Stimulated activated CD4-positive, alpha-beta T cell treated with anti-CD3 and anti-CD28 coated beads, Interleukin-4, amount 100 ng/mL, for 48 hours (primary cell): Measurements from ENCODE around the gene ST14.
"Not testable (repeated sequence)": the region's sequence is repeated elsewhere in the genome, so short reads cannot be mapped to it uniquely, and the experiment has no call there.

Experiments used
- DNase-seq, 2 donors: peaks; one replicate each; pipeline ENCODE4 v3.0.0-alpha.2; 2020; ENCODE audit warnings: low read depth in 2 of 2

ST14 gene

GRCh38 chr11:130163346-130164220, 4.0 kb downstream of the ST14 start:
- DNase-seq: no peak

DNA sequence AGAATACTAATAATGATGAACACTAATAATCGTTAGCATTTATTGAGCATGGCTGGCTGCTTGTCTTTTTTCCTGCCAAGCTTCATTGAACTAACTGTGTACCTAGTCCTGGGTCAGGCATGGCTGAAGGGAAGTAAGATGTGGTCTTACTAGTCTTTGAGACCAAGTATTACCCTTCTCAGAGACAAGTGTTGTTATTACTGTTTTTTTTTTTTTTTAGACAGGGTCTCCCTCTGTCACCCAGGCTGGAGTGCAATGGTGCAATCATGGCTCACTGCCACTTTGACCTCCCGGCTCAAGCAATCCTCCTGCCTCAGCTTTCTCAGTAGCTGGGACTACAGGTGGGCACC, 4.6 kb downstream of the ST14 start:
- DNase-seq: no peak

GRCh38 chr11:130165601-130166456, 6.2 kb downstream of the ST14 start:
- no peak for DNase-seq

DNA sequence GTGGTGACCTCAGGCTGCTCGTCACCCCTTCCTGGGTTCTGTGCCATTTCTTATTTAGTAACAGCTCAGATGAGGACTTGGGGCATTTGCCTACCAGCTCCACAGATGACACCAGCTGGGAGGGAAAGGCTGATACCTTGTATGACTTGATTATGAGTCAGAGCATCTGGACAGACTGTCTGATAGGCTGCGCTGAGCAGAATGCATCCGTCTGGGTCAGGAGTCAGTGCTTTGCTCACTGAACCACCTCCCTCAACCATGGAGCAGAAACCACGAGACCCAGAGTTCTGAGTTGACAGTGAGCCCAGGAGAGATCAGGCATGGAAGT, 6.8 kb downstream of the ST14 start:
- no peak for DNase-seq

DNA sequence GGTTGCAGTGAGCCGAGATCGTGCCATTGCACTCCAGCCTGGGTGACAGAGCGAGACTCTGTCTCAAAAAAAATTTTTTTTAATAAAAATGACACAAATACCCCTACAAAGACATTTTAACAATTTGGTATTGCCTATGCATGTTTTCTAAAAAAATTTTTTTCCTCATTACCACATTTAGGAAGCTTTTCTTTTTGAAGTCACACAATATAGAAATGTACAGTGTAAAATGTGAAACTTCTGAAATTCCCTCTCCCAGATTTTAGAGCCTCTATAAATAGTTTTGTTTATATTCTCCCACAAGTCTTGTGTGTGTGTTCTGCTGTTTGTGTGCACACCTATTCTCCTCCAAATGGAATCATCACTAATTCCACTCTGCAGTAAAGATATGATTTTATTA, 7.6 kb downstream of the ST14 start:
- DNase-seq: no peak

GRCh38 chr11:130168105-130168504, 8.5 kb downstream of the ST14 start:
- no peak for DNase-seq

GRCh38 chr11:130170345-130170744, 10.8 kb downstream of the ST14 start:
- DNase-seq: no peak

- no peak for DNase-seq
Observed at GRCh38 chr11:130171534-130171933, 12.0 kb downstream of the ST14 start.

GRCh38 chr11:130172001-130172400, 12.4 kb downstream of the ST14 start:
- not testable (repeated sequence) for DNase-seq

- DNase-seq: no peak
Observed at GRCh38 chr11:130174642-130175041, 15.1 kb downstream of the ST14 start.

DNA sequence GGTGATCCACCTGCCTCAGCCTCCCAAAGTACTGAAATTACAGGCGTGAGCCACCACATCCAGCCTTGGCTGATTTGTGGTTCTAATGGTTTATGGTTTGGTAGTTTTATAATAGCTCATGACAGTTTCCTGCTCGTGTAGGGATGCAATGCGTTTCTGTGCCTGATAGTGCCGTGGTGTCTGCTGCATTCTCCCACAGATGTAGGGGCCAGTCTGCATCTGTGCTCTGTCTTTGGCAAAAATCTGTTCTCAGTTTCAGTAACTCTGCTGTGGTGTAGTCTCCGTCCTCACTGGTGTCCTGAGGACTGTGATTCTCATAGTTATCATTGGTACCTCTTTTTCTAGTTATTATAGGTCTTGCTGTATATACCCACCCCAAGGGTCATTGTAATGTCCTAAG, 16.3 kb downstream of the ST14 start:
- no peak for DNase-seq

GRCh38 chr11:130177782-130178181, 18.2 kb downstream of the ST14 start:
- no peak for DNase-seq

DNA sequence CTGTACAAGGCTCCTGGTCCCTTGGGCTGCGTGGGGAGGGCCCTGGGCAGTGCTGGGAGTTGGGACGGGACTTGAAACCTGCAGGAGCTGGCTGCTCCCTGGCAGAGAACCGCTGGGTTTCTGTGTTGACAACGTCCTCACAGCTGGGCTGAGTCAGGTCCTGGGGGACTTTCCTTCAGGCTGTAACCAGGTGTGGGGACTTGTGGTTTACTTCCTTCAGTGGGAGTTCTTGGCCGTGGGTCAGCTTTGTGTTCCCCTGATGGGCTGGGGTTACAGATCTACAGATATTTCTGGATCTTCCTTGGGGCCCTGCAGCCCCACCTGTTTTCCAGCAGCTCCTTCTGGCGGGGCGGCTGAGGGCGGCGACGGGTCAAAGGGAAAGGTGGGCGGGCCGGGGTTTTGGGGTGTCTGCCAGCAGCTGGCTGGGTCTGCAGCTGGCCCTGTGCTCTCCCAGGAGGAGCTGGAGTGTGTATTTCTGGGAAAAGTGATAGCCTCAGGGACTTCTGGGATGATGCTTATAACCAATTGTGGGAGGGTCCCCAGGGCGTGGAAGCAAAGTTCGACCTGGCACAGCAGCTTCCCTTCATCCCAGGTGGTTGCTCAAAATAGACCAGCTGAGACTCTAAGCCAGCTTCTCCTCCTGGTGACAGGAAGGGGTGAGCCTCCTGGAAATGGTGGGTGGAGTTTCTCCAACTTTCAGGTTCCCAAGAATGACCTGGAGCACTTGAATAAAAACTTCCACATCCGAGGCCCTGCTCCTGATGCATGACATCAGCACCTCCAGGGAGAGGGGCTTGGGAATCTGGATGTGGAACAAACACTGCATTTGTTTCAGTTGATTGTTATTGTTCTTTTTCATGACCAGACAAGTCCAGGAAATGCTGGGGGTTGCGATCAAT, 19.1 kb downstream of the ST14 start:
- DNase-seq: no peak

- DNase-seq: no peak
Observed at GRCh38 chr11:130179396-130180306, 20.1 kb downstream of the ST14 start.

- no peak for DNase-seq
Observed at GRCh38 chr11:130180491-130180890, 20.9 kb downstream of the ST14 start.

GRCh38 chr11:130180896-130181294, 21.3 kb downstream of the ST14 start:
- no peak for DNase-seq

GRCh38 chr11:130181295-130182272, 22.0 kb downstream of the ST14 start:
- DNase-seq: no peak

GRCh38 chr11:130183878-130184610, 24.5 kb downstream of the ST14 start:
- no peak for DNase-seq

DNA sequence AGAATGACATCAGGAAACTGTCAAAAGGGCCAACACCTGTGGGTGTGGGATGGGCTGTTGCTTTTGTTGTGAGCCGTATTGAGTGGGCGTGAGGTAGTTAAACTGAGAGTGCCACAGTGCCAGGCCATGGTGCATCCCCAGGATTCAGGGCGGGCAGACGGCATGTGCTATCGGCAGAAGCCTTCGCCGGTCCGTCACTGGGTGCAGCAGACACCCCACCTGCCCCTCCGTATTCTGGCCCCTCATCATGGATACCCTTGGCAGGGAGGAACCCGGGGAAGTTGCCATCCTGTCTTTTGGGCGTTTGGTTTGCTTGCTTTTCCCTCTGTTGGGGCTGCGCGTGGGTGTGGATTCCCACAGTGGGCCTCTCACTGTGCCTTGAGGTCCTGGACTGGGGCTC, 27.5 kb downstream of the ST14 start:
- no peak for DNase-seq
